Stimulated activated CD4-positive, alpha-beta T cell treated with anti-CD3 and anti-CD28 coated beads, Interleukin-1b, Interleukin-23, amount 100 ng/mL, for 1 hour (primary cell): ENCODE results near the gene TTLL7.
"Not testable (repeated sequence)": the region's sequence is repeated elsewhere in the genome, so short reads cannot be mapped to it uniquely, and the experiment has no call there.

Experiments
- DNase-seq, 2 donors: peaks; one replicate each; pipeline ENCODE4 v3.0.0-alpha.2; 2020; ENCODE audit warnings: low read depth in 2 of 2

TTLL7 gene

GRCh38 chr1:83995649-83996048 lies 3.3 kb downstream of the TTLL7 start:
- no peak for DNase-seq

- DNase-seq = no peak
Observed at GRCh38 chr1:83994111-83994510, 4.8 kb downstream of the TTLL7 start.

GRCh38 chr1:83990734-83991133 lies 8.2 kb downstream of the TTLL7 start:
- DNase-seq = no peak

DNA sequence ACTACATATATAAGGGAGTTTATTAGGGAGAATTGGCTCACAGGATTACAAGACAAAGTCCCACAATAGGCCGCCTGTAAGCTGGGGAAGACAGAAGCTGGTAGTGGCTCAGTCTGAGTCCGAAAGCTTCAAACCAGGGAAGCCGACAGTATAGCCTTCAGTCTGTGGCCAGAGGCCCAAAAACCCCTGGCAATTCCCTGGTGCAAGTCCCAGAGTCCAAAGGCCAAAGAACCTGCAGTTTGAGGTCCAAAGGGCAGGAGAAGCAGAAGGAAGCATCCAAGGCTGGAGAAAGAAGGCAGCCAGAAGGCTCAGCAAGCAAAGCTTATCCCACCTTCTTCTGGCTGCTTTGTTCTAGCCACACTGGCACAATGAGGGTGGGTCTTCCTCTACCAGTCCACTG lies 13.9 kb downstream of the TTLL7 start:
- no peak for DNase-seq

DNA sequence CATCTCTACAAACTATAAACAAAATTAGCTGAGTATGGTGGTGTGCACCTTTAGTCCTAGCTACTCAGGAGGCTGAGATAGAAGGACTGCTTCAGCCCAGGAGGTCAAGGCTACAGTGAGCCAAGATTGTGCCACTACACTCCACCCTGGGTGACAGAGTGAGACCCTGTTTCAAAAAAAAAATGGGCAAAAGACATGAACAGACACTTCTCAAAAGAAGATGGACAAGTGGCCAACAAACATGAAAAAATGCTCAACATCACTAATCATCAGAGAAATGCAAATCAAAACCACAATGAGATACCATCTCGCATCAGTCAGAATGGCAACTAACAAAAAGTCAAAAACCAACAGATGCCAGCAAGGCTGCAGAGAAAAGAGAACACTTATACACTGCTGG lies 15.0 kb downstream of the TTLL7 start:
- DNase-seq = not testable (repeated sequence)

DNA sequence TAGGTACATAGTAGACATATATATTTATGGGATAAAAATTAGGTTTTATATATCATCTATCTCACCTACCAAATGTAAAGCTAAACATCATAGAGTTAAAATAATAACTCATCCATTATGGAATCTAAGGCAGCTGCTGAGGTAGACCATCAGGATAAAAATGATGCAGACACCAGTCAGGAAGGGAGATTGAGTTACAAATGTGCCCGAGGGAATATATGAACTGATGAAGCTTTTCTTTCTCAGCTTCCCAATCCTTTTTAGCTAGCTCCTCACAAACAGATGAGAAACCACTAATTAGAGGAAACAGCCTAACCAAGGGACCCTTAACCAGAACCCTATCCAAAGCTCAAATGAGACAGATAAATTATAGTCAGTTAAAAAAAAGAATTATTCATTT lies 20.9 kb downstream of the TTLL7 start:
- DNase-seq = no peak

DNA sequence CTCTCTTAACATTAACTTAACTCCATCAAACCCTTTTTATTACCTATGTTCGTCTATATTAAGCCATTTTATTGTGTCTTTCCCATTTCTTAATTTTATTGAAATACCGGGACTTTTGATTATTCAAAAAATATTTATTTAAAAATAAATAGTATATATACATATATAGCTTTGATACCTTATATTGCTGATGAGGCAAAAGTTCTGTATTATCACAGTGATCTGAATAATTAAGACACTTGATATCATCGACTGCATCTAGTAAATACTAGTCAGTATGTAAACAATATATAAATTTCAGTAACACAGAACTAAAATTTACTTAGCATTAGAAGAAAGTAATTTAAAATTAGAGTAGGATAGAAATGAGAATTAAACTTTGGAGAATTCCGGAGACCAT lies 22.0 kb downstream of the TTLL7 start:
- no peak for DNase-seq

DNA sequence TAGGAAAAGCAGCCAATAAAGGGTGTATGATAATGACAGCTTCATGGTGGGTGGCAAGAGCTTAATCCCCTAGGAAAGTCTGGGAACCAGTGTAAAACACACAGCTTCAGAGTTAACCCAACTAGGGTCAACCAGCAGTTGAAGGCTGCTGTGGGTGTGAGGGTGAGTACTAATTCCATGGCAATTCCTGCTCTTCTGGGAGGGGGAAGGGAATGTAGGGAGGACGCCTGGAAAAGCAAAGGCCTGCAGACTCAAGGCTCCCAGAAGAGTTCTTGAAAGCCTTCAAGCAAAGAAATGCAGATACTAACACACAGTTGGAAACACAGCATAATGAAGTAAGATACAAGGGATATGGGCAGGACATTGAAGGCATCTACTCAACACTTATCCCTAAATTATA lies 28.1 kb downstream of the TTLL7 start:
- DNase-seq = no peak

DNA sequence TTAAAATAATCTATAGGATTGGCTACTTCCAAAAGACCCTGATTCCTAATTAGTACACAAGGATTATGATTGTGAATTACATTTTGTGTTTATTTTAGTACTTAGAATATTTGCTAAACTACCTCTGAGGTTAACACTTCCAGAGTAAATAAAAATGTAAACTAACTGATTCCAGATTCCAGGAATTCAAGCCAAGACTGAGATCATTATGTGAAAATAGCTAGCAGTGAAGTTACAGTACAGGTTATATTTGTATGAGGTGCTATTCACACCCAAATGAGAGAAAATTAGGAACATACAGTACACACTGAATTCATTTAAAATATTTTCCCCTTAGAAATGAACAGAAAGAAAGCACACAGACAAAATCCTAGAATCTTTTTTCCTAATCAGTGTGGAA lies 28.8 kb downstream of the TTLL7 start:
- DNase-seq = no peak

GRCh38 chr1:83967336-83967735 lies 31.6 kb downstream of the TTLL7 start:
- DNase-seq = no peak

GRCh38 chr1:83964153-83964552 lies 34.8 kb downstream of the TTLL7 start:
- DNase-seq = no peak

DNA sequence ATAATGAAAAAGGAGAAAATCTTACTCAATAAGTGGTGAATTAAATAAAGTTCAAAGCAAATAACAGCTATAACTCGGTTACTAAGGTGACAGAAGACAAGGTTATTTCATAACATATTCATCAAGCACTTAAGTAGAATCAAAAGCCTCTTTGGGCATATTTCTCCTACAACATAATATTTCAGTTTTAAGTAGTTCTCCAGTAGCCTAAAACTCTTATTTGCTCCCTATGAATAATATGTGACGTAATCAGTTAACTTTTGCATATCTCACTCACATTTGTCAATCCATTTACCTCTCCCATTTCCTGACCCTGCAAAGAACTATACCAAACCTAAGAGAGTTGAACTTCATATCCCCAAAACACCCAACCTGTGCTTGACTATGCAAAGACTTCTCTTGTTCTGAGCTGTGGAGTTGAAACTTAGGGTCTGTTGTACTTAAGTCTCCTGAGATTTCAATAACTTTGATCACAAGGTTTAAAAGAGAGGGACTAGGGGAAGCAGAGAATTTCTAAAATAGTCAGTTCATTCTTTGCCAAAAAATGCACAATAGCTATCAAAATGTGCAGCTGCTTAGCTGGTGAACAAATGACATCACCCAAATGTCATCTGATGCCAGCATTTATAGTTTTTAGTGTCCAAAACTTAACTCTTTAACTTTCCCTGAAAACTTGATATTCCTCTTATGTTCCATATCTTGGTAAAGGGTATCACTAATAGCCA lies 37.2 kb downstream of the TTLL7 start:
- DNase-seq = no peak

DNA sequence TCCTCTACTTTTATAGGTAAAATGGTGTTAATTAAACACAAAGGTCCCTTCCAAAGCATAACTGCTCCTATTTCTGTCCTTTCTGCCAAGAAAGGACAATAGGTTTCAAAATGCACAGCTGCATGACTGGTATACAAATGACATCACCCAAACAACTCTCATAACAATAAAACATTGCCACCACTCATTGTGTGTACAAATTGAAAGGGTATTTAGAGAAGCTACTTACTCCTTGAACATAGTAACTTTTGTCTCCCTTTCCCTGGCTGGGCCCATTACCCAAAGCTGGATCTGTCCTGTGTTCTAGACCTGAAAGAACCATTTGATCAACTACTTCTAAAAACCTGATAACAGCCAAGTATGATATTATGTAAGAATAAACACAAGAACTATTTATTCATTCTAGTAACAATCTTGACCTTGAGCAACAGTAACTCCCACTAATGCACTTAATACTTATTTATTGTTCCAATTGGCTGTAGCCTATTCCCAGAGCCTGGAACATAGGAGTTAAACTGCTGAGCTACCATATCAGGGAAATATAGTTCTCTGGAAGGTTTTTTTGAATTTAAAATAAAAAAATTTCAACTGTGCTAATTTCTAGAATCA lies 38.2 kb downstream of the TTLL7 start:
- DNase-seq = no peak

DNA sequence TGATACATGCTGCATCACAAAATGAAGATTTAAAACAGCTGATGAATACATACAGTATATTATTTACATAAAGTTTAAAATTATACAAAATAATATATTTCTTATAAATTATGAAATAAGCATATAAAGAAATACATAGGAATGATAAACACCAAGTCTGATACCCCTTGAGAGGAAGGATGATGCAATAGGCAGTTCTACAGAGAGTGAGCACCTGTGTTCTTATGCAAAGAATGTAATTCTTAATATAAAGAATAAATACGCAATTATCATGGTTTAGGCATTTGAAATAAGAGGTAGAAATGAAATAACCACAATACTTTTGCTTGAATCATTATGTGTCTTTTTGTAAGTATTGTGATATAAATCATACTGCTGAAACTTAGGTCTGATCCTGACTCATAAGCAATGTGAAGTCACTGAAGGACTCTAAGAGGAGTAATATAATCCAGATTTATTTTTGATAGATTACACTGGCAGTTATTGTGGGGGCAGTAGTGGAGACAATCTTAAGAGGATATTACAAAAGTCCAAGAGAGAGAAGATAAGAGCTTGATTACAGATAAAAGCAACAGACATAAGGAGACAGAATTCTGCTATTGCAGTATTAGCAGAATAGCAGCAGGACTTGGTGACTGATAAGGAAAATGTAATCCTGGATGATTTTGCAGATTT lies 39.0 kb downstream of the TTLL7 start:
- DNase-seq = no peak

DNA sequence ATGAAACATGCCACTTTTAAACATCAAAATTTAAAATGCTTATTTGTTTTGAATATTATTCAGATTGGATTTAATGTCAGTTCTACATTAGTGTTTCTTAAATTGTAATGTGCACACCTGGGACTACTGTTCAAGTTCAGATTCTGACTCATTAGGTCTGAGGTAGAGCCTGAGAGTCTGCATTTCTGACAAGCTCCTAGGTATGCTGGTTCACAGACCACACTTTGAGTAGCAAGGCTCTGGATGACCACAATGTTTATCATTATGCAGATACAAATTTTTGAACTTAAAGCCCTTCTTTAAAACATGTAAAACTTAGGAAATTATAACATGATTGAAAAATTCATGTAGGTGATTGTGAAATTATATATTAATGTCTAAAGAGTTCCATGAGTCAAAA lies 40.2 kb downstream of the TTLL7 start:
- no peak for DNase-seq

DNA sequence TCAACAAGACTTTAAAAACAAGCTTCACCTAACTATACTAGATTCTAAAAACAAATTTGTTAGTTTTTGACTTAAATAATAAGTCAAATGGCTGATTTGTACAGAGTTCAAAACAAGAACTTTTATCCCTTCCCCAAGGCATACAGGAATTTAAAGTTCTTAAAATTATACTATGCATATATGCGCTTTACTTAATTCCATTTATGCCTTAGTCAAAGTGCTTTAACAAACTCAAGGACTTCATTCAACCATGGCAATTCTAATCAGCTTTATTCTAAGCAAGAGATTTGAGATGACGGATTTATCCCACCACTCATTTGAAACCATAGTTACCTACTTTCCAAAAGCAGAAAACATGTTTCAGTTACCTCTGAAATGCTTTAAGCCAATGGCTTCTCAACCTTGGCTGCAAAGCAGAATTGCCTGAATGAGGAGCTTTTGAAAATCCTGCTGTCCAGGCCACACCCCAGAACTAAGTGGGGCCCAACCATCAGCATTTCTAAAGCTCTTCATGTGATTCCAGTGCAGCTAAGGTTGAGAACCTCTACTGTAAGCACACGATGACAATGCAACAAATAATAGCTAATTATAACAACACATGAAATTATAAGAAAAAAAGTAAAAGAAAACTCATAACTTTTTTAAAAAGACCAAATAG lies 44.6 kb downstream of the TTLL7 start:
- no peak for DNase-seq

DNA sequence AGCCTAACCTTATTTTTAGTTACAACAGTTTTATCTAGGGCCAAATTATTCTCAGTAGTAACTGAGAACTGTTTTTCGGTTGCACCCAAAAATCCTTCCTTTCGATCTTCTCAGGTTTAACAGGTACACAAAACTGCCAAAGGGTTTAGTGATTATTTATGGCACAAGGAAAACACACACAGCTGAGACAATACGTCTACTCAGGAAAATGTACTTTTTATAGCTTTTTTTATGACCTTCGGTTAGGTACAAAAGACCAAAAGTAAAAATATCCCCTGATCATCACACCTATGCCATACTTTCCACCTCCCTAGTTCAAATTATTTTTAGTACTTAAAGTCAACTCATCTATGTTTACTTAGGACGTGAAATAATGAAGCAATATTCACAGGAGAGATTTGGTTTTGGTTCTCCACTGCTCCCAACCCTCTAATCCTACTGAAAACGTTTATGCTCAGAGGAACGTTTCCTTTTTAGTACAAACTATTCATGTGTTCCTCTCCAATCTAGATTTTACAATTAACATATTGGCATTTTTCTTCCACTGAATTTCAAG lies 48.7 kb downstream of the TTLL7 start:
- DNase-seq = no peak

- DNase-seq = no peak
Observed at GRCh38 chr1:83942914-83943313, 56.0 kb downstream of the TTLL7 start.

DNA sequence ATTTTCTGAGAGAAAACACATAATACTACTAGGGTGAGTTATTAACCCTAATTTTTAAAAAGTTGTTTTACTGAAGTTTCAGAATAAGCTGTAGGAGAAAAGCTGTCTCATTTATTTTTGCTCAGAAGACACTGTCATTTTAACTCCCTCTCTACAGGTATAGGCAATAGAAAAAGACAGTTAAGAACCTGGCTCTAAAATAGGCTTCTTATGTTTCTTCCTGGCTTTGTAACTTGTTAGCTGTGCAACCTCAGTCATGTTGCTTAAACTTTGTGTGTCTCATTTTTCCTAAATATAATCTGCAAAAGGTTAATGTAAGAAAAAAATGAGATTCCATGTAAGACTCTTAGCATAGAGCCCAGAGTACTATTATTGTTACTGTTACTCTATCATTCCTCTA lies 64.4 kb downstream of the TTLL7 start:
- DNase-seq = no peak

DNA sequence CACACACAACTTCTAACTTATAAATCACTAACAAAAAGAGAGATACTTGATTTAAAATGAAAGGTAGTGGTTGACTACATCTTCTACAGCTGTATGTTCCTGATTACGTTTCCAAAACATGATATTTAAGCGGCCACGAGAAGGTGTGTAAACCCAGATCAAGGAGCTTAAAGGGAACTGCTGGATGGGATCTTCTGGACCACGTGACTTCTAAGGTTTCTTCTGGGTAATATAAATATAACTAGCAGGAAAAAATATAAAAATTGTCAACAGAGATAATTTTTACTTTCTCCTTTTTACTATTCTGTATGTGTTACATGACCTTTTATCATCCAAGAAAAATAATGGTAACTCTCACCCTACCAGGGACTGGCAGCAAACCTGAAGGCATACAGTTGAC lies 66.2 kb downstream of the TTLL7 start:
- DNase-seq = no peak

DNA sequence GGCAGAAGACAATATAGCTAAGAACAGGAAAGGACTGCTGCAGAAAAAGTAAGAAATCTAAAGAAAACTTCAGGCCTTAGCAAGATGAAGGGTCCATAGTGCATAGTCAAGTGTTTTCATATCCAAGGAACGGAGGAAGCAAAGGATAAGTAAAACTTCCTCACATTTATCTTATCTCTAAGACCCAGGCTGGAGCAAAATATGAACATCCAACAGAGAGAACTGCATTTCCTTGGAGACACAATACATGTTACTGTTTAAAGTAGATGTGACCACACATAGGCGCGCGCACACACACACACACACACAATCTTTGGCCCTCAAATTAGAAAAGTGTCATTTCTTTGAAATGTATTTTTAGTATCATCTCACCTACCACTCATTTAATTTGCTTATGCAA lies 66.7 kb downstream of the TTLL7 start:
- DNase-seq = no peak

- DNase-seq = no peak
Observed at GRCh38 chr1:83931658-83932253, 67.2 kb downstream of the TTLL7 start.
